CD8-positive, alpha-beta memory T cell (primary cell): ENCODE data around the gene GATAD2A. TPM values are rescaled to one million over a fixed set of nuclear protein-coding genes. Genes with fewer than 3 reads are reported as not detected.
A peak's percentile ranks its signal among the peaks of the same experiment; 100 is the strongest.
"Not testable (repeated sequence)": the region's sequence is repeated elsewhere in the genome, so short reads cannot be mapped to it uniquely, and the experiment has no call there.

Experiments used
- CTCF ChIA-PET: fragments of 350-600 bp; sonication (Branson Sonifier 250); formaldehyde crosslinking; loops from one replicate; lab custom pipeline; 2021; ENCODE audit warnings: antibody characterized with exemption; lab: Charles Lee
- POLR2A ChIA-PET: fragments of 350-600 bp; sonication (Branson Sonifier 250); formaldehyde crosslinking; loops from one replicate; lab custom pipeline; 2021; ENCODE audit warnings: antibody characterized with exemption; lab: Charles Lee
- DNase-seq, 5 donors: peaks; one replicate each; pipeline versions ENCODE4 v3.0.0 to v3.0.0-alpha.2; 2020 to 2022; ENCODE audit warnings: mixed read lengths in 1 of 5
- H3K27ac ChIP-seq: one replicate; pipeline ENCODE4 v1.7.0; 2013; ENCODE audit warnings: low read depth, mild to moderate bottlenecking, low read length, moderate library complexity
- H3K27me3 ChIP-seq: 2 replicates; pipeline ENCODE4 v1.7.0; 2013; ENCODE audit warnings: low read length, mild to moderate bottlenecking; ENCODE audit not compliant: insufficient read depth, poor library complexity, severe bottlenecking
- H3K36me3 ChIP-seq: 2 replicates; pipeline ENCODE4 v1.7.0; 2013; ENCODE audit warnings: mild to moderate bottlenecking, low read length, moderate library complexity; ENCODE audit not compliant: insufficient read depth
- H3K4me1 ChIP-seq: 2 replicates; pipeline ENCODE4 v1.7.0; 2013; ENCODE audit warnings: mild to moderate bottlenecking, low read length, moderate library complexity; ENCODE audit not compliant: insufficient read depth
- H3K4me3 ChIP-seq: 2 replicates; pipeline ENCODE4 v1.7.0; 2013; ENCODE audit warnings: mild to moderate bottlenecking, low read length
- H3K9me3 ChIP-seq: 2 replicates; pipeline ENCODE4 v1.7.0; 2013; ENCODE audit warnings: mild to moderate bottlenecking, low read length
- H3K27ac Mint-ChIP-seq, 8 donors: one replicate each; pipeline ENCODE4 v1.8.0; 2020 to 2021; ENCODE audit warnings: mixed read lengths in 8 of 8, mild to moderate bottlenecking in 6 of 8, inconsistent platforms in 3 of 8, moderate library complexity in 3 of 8
- H3K27me3 Mint-ChIP-seq, 2 donors: one replicate each; pipeline ENCODE4 v1.8.0; 2020 to 2021; ENCODE audit warnings: mixed read lengths in 2 of 2, mild to moderate bottlenecking in 1 of 2, moderate library complexity in 1 of 2
- H3K36me3 Mint-ChIP-seq, 3 donors: one replicate each; pipeline ENCODE4 v1.8.0; 2020 to 2021; ENCODE audit warnings: mixed read lengths in 3 of 3, inconsistent platforms in 1 of 3, mild to moderate bottlenecking in 1 of 3
- H3K4me1 Mint-ChIP-seq, 3 donors: one replicate each; pipeline ENCODE4 v1.8.0; 2020 to 2021; ENCODE audit warnings: mixed read lengths in 3 of 3, inconsistent platforms in 1 of 3, mild to moderate bottlenecking in 1 of 3
- H3K4me3 Mint-ChIP-seq, 7 donors: one replicate each; pipeline ENCODE4 v1.8.0; 2020 to 2021; ENCODE audit warnings: mixed read lengths in 7 of 7, mild to moderate bottlenecking in 6 of 7, moderate library complexity in 4 of 7, inconsistent platforms in 2 of 7
- H3K9me3 Mint-ChIP-seq, 5 donors: one replicate each; pipeline ENCODE4 v1.8.0; 2020 to 2022; ENCODE audit warnings: mixed read lengths in 5 of 5, mild to moderate bottlenecking in 3 of 5, moderate library complexity in 2 of 5, inconsistent platforms in 1 of 5
- polyA plus RNA-seq: library from polyadenylated mRNA; unstranded; fragments of 300-500 nt; fragmentation: Illumina TruSeq; gene quantifications from one replicate; pipeline ENCODE4 v1.2.3, GENCODE V29; 2021
- total RNA-seq, 2 experiments: library from RNA; stranded (reverse); gene quantifications; one replicate each; pipeline ENCODE4 v1.2.3, GENCODE V29; 2021

GATAD2A gene
- total and polyA plus RNA-seq, 3 experiments from 2014 or later = 46.9 to 182 (median 176) TPM

GRCh38 chr19:19394333-19394732 is 11.1 kb upstream of the GATAD2A start:
- H3K27me3 Mint-ChIP-seq, DNase-seq, H3K4me3 ChIP-seq, H3K9me3 Mint-ChIP-seq, H3K36me3 ChIP-seq, H3K9me3 ChIP-seq, POLR2A ChIA-PET, H3K27me3 ChIP-seq, H3K36me3 Mint-ChIP-seq: not testable (repeated sequence)
- peak overlapping the region in 5 of 8 donors; percentile 55 to 91 (median 67) for H3K27ac Mint-ChIP-seq
- H3K4me1 ChIP-seq = peaks cover 47% of the 10 kb centered on the region
- peak overlapping the region in 2 of 7 donors; percentile 51 to 60 for H3K4me3 Mint-ChIP-seq
- H3K4me1 Mint-ChIP-seq = peaks cover 41 to 70% (median 57%) of the 10 kb centered on the region in 3 donors
- peak overlapping the region; percentile 49 for H3K27ac ChIP-seq
- CTCF ChIA-PET = interaction anchor here (1.4 kb wide), 1 partner anchor 9 kb away, joined by 4 read pairs; no protein-coding TSS in a partner anchor

GRCh38 chr19:19399733-19400433 is 5.6 kb upstream of the GATAD2A start:
- H3K36me3 Mint-ChIP-seq = no peaks in the 10 kb centered on the region
- H3K27me3 Mint-ChIP-seq = no peaks in the 10 kb centered on the region
- Histone ChIP-seq H3K4me1 (peaks cover 21% of the 10 kb centered on the region), H3K27ac (no peak overlapping the region), H3K27me3 (no peaks in the 10 kb centered on the region), H3K4me3 (no peak overlapping the region), H3K36me3 (no peaks in the 10 kb centered on the region), H3K9me3 (no peaks in the 10 kb centered on the region)
- CTCF ChIA-PET = no interaction called here
- H3K9me3 Mint-ChIP-seq = no peaks in the 10 kb centered on the region
- H3K27ac Mint-ChIP-seq = peak overlapping the region in 7 of 8 donors; percentile 36 to 84 (median 45)
- peaks cover 27 to 64% (median 43%) of the 10 kb centered on the region in 3 donors for H3K4me1 Mint-ChIP-seq
- DNase-seq = peak in 1 of 5 donors; percentile 2
- POLR2A ChIA-PET = no interaction called here
- H3K4me3 Mint-ChIP-seq = peak overlapping the region in 1 of 7 donors; percentile 34

GRCh38 chr19:19402656-19403372 is 2.7 kb upstream of the GATAD2A start:
- Mint-ChIP-seq H3K27ac (peak overlapping the region in 7 of 8 donors; percentile 33 to 94 (median 74)), H3K36me3 (peaks cover 0 to 5% (median 0%) of the 10 kb centered on the region in 3 donors), H3K27me3 (no peaks in the 10 kb centered on the region), H3K4me1 (peaks cover 36 to 59% (median 47%) of the 10 kb centered on the region in 3 donors), H3K9me3 (no peaks in the 10 kb centered on the region), H3K4me3 (peak overlapping the region in 2 of 7 donors; percentile 2 to 86)
- Histone ChIP-seq H3K4me3 (no peak overlapping the region), H3K9me3 (no peaks in the 10 kb centered on the region), H3K27ac (no peak overlapping the region), H3K4me1 (peaks cover 31% of the 10 kb centered on the region), H3K36me3 (no peaks in the 10 kb centered on the region), H3K27me3 (no peaks in the 10 kb centered on the region)
- ChIA-PET CTCF (interaction anchor here (1.5 to 1.6 kb wide), 2 partner anchors 14 to 87 kb away, joined by 4 to 6 read pairs; no protein-coding TSS in a partner anchor), POLR2A (no interaction called here)
- no peak for DNase-seq

GRCh38 chr19:19403373-19403901 is 2.0 kb upstream of the GATAD2A start:
- peaks cover 42 to 66% (median 53%) of the 10 kb centered on the region in 3 donors for H3K4me1 Mint-ChIP-seq
- Histone ChIP-seq H3K27ac (no peak overlapping the region), H3K4me3 (no peak overlapping the region), H3K27me3 (no peaks in the 10 kb centered on the region), H3K4me1 (peaks cover 38% of the 10 kb centered on the region), H3K9me3 (no peaks in the 10 kb centered on the region), H3K36me3 (no peaks in the 10 kb centered on the region)
- H3K9me3 Mint-ChIP-seq = no peaks in the 10 kb centered on the region
- no peak for DNase-seq
- H3K27ac Mint-ChIP-seq = peak overlapping the region in 7 of 8 donors; percentile 33 to 94 (median 74)
- CTCF ChIA-PET = interaction anchor here (1.6 kb wide), 1 partner anchor 86 kb away, joined by 6 read pairs; no protein-coding TSS in a partner anchor
- peak overlapping the region in 6 of 7 donors; percentile 2 to 86 (median 26) for H3K4me3 Mint-ChIP-seq
- H3K27me3 Mint-ChIP-seq = no peaks in the 10 kb centered on the region
- H3K36me3 Mint-ChIP-seq = peaks cover 0 to 5% (median 0%) of the 10 kb centered on the region in 3 donors
- POLR2A ChIA-PET = no interaction called here

GRCh38 chr19:19405971-19406877 is 749 bp downstream of the GATAD2A start:
- ChIA-PET POLR2A (interaction anchor here (0.8 to 2.6 kb wide), 15 partner anchors 12 to 203 kb away, joined by 3 to 32 read pairs (median 4); partner anchors contain the start of gene NR2C2AP), CTCF (interaction anchor here (0.6 to 4.9 kb wide), 24 partner anchors 10 to 84 kb away, joined by 3 to 61 read pairs (median 4); no protein-coding TSS in a partner anchor)
- Mint-ChIP-seq H3K9me3 (no peaks in the 10 kb centered on the region), H3K4me3 (peak overlapping the region; percentile 87 to 97 (median 91)), H3K27ac (peak overlapping the region; percentile 83 to 96 (median 94)), H3K4me1 (peaks cover 63 to 81% (median 72%) of the 10 kb centered on the region in 3 donors), H3K36me3 (peaks cover 0 to 6% (median 0%) of the 10 kb centered on the region in 3 donors), H3K27me3 (peaks cover 0 to 1% of the 10 kb centered on the region in 2 donors)
- peak overlapping the region; percentile 75 for H3K27ac ChIP-seq
- no peaks in the 10 kb centered on the region for H3K36me3 ChIP-seq
- DNase-seq = peak; percentile 41 to 68 (median 51)
- H3K9me3 ChIP-seq = no peaks in the 10 kb centered on the region
- H3K4me1 ChIP-seq = peaks cover 56% of the 10 kb centered on the region
- peak overlapping the region; percentile 85 for H3K4me3 ChIP-seq
- H3K27me3 ChIP-seq = no peaks in the 10 kb centered on the region

GRCh38 chr19:19406878-19407632 is 1.6 kb downstream of the GATAD2A start:
- H3K27me3 ChIP-seq = no peaks in the 10 kb centered on the region
- H3K4me3 ChIP-seq = peak overlapping the region; percentile 85
- Mint-ChIP-seq H3K4me1 (peaks cover 66 to 81% (median 77%) of the 10 kb centered on the region in 3 donors), H3K27ac (peak overlapping the region; percentile 83 to 96 (median 94)), H3K27me3 (peaks cover 0 to 1% of the 10 kb centered on the region in 2 donors), H3K9me3 (no peaks in the 10 kb centered on the region), H3K36me3 (peaks cover 0 to 11% (median 0%) of the 10 kb centered on the region in 3 donors), H3K4me3 (peak overlapping the region; percentile 87 to 97 (median 91))
- H3K36me3 ChIP-seq = no peaks in the 10 kb centered on the region
- no peaks in the 10 kb centered on the region for H3K9me3 ChIP-seq
- peaks cover 60% of the 10 kb centered on the region for H3K4me1 ChIP-seq
- ChIA-PET CTCF (interaction anchor here (0.6 to 4.9 kb wide), 8 partner anchors 10 to 83 kb away, joined by 3 to 61 read pairs (median 8); no protein-coding TSS in a partner anchor), POLR2A (interaction anchor here (0.8 to 2.6 kb wide), 6 partner anchors 19 to 83 kb away, joined by 3 to 32 read pairs (median 4); no protein-coding TSS in a partner anchor)
- DNase-seq = peak; percentile 25 to 63 (median 40)
- H3K27ac ChIP-seq = peak overlapping the region; percentile 75
